Measurements from ENCODE around the gene SULT1B1.

- TF ChIP-seq CTCF (IDR thresholded peaks at IDR 0.05) (no peak), POLR2A (IDR thresholded peaks at IDR 0.05) (no peak)
Measured at GRCh38 chr4:69781458-69782418, 21.3 kb upstream of the SULT1B1 start.

Data from body of pancreas (tissue), 4 donors.